H9 (cell line): ENCODE data around the gene LEO1. TPM values are rescaled to one million over a fixed set of nuclear protein-coding genes. Genes with fewer than 3 reads are reported as not detected.

ENCODE experiments used
- DNase-seq: peaks from one replicate; pipeline ENCODE4 v3.0.0-alpha.2; 2017
- H2AFZ ChIP-seq: one replicate; pipeline ENCODE4 v1.6.1; 2013; ENCODE audit warnings: mild to moderate bottlenecking, low read length, control low read depth, moderate library complexity
- H2AK5ac ChIP-seq: 2 replicates; pipeline ENCODE4 v1.6.1; 2013; ENCODE audit warnings: low read length, control low read depth, mixed read lengths; ENCODE audit not compliant: insufficient read length
- H2BK120ac ChIP-seq: one replicate; pipeline ENCODE4 v1.6.1; 2013; ENCODE audit warnings: low read depth, mild to moderate bottlenecking, low read length, control low read depth, inconsistent platforms; ENCODE audit not compliant: poor library complexity, severe bottlenecking
- H2BK12ac ChIP-seq: 2 replicates; pipeline ENCODE4 v1.6.1; 2013; ENCODE audit warnings: low read length, control low read depth, mixed read lengths, low read depth; ENCODE audit not compliant: insufficient read length
- H2BK15ac ChIP-seq: 2 replicates; pipeline ENCODE4 v1.6.1; 2013; ENCODE audit warnings: low read depth, low read length, control low read depth
- H2BK20ac ChIP-seq: one replicate; pipeline ENCODE4 v1.6.1; 2013; ENCODE audit warnings: low read depth, mild to moderate bottlenecking, low read length, control low read depth, inconsistent platforms; ENCODE audit not compliant: poor library complexity, severe bottlenecking
- H2BK5ac ChIP-seq: 2 replicates; pipeline ENCODE4 v1.6.1; 2013; ENCODE audit warnings: low read length, control low read depth, mixed read lengths; ENCODE audit not compliant: insufficient read length
- H3K14ac ChIP-seq: 2 replicates; pipeline ENCODE4 v1.6.1; 2013; ENCODE audit warnings: low read length, control low read depth; ENCODE audit not compliant: insufficient read depth
- H3K18ac ChIP-seq: 2 replicates; pipeline ENCODE4 v1.6.1; 2013; ENCODE audit warnings: low read depth, mild to moderate bottlenecking, mixed read lengths, low read length, control low read depth; ENCODE audit not compliant: insufficient read length
- H3K23ac ChIP-seq: 2 replicates; pipeline ENCODE4 v1.6.1; 2013; ENCODE audit warnings: low read length, control low read depth, mixed read lengths, low read depth; ENCODE audit not compliant: insufficient read length
- H3K23me2 ChIP-seq: 2 replicates; pipeline ENCODE4 v1.6.1; 2013; ENCODE audit warnings: low read depth, mild to moderate bottlenecking, mixed read lengths, low read length, control low read depth; ENCODE audit not compliant: insufficient read length, poor library complexity, severe bottlenecking
- H3K27ac ChIP-seq: 2 replicates; pipeline ENCODE4 v1.5.1; 2013; ENCODE audit warnings: low read length, control low read depth, mixed read lengths, low read depth; ENCODE audit not compliant: insufficient read length
- H3K27me3 ChIP-seq: 2 replicates; pipeline ENCODE4 v1.6.1; 2013; ENCODE audit warnings: low read length, control low read depth, inconsistent platforms; ENCODE audit not compliant: insufficient read depth
- H3K4ac ChIP-seq: 2 replicates; pipeline ENCODE4 v1.6.1; 2013; ENCODE audit warnings: low read depth, mild to moderate bottlenecking, control low read depth, inconsistent platforms, low read length, moderate library complexity
- H3K4me1 ChIP-seq: 2 replicates; pipeline ENCODE4 v1.6.1; 2013; ENCODE audit warnings: low read length, control low read depth, inconsistent platforms; ENCODE audit not compliant: insufficient read depth
- H3K4me2 ChIP-seq: 2 replicates; pipeline ENCODE4 v1.6.1; 2013; ENCODE audit warnings: low read length, control low read depth, mixed read lengths; ENCODE audit not compliant: insufficient read length, insufficient read depth
- H3K56ac ChIP-seq: 2 replicates; pipeline ENCODE4 v1.6.1; 2013; ENCODE audit warnings: low read depth, mild to moderate bottlenecking, mixed read lengths, low read length, control low read depth; ENCODE audit not compliant: insufficient read length
- H3K79me1 ChIP-seq: 2 replicates; pipeline ENCODE4 v1.6.1; 2013; ENCODE audit warnings: low read depth, mild to moderate bottlenecking, moderate library complexity, low read length, control low read depth, inconsistent platforms; ENCODE audit not compliant: insufficient read depth, poor library complexity, severe bottlenecking
- H3K79me2 ChIP-seq: 2 replicates; pipeline ENCODE4 v1.6.1; 2013; ENCODE audit warnings: low read length, control low read depth, inconsistent platforms; ENCODE audit not compliant: insufficient read depth
- H3K9ac ChIP-seq: 2 replicates; pipeline ENCODE4 v1.6.1; 2013; ENCODE audit warnings: low read length, control low read depth, mixed read lengths; ENCODE audit not compliant: insufficient read length; ENCODE audit errors: extremely low read depth
- H3K9me3 ChIP-seq: one replicate; pipeline ENCODE4 v1.6.1; 2013; ENCODE audit warnings: low read depth, low read length, inconsistent platforms; ENCODE audit not compliant: control insufficient read depth
- H3T11ph ChIP-seq: one replicate; pipeline ENCODE4 v1.6.1; 2013; ENCODE audit warnings: mild to moderate bottlenecking, low read length, control low read depth, inconsistent platforms
- H4K20me1 ChIP-seq: one replicate; pipeline ENCODE4 v1.6.1; 2013; ENCODE audit not compliant: control insufficient read depth, insufficient read length, insufficient read depth
- H4K5ac ChIP-seq: 2 replicates; pipeline ENCODE4 v1.6.1; 2013; ENCODE audit warnings: low read depth, mild to moderate bottlenecking, mixed read lengths, low read length, control low read depth; ENCODE audit not compliant: insufficient read length
- H4K8ac ChIP-seq: replicated peaks from 2 replicates; pipeline ENCODE4 v1.6.1; 2013; ENCODE audit warnings: low read length, control low read depth, mixed read lengths, low read depth; ENCODE audit not compliant: insufficient read length
- H4K91ac ChIP-seq: 2 replicates; pipeline ENCODE4 v1.6.1; 2013; ENCODE audit warnings: low read depth, mild to moderate bottlenecking, moderate library complexity, mixed read lengths, low read length, control low read depth; ENCODE audit not compliant: insufficient read length
- H3K27ac Mint-ChIP-seq, 3 experiments: 2 replicates in 2 of 3; 3 replicates in 1 of 3; pipeline ENCODE4 v1.8.0; 2020 to 2021; ENCODE audit warnings: mixed read lengths in 3 of 3, mild to moderate bottlenecking in 1 of 3, moderate library complexity in 1 of 3
- H3K27me3 Mint-ChIP-seq: 2 replicates; pipeline ENCODE4 v1.8.0; 2021; ENCODE audit warnings: low read depth, mild to moderate bottlenecking, moderate library complexity, mixed read lengths
- H3K36me3 Mint-ChIP-seq, 3 experiments: 2 replicates in 2 of 3; 3 replicates in 1 of 3; pipeline ENCODE4 v1.8.0; 2020 to 2021; ENCODE audit warnings: low read depth in 3 of 3, mixed read lengths in 3 of 3; ENCODE audit not compliant: insufficient read depth in 1 of 3
- H3K4me1 Mint-ChIP-seq, 2 experiments: 2 replicates each; pipeline ENCODE4 v1.8.0; 2020; ENCODE audit warnings: mixed read lengths in 2 of 2
- H3K4me3 Mint-ChIP-seq, 2 experiments: 2 replicates in 1 of 2; 3 replicates in 1 of 2; pipeline ENCODE4 v1.8.0; 2020 to 2021; ENCODE audit warnings: mild to moderate bottlenecking in 2 of 2, mixed read lengths in 2 of 2, moderate library complexity in 1 of 2
- H3K9me3 Mint-ChIP-seq, 2 experiments: 2 replicates in 1 of 2; 3 replicates in 1 of 2; pipeline ENCODE4 v1.8.0; 2020; ENCODE audit warnings: mild to moderate bottlenecking in 2 of 2, mixed read lengths in 2 of 2, moderate library complexity in 1 of 2
- whole genome bisulfite sequencing: extraction: QIAGEN DNeasy Blood & Tissue Kit; methylation state at CpG from one replicate; pipeline ENCODE4 v1.1.7; 2013; ENCODE audit warnings: missing lambda C conversion rate, low lambda C conversion rate, mixed read lengths; ENCODE audit not compliant: insufficient read length; ENCODE audit errors: extremely low coverage; 5-methylcytosine and 5-hydroxymethylcytosine counted together
- total RNA-seq: library from RNA; stranded (reverse); gene quantifications from 2 replicates; pipeline ENCODE4 v1.2.1, GENCODE V29; 2021
- TF ChIP-seq, protein P1 (sequence below): fragments of 200-600 bp; sonication (generic); conservative IDR thresholded peaks from 3 replicates; pipeline ENCODE4 v1.8.0; 2021; ENCODE audit warnings: antibody characterized with exemption, mild to moderate bottlenecking

The LEO1 gene
- total RNA-seq, 1 experiment from 2014 or later, result 30.3 TPM

DNA sequence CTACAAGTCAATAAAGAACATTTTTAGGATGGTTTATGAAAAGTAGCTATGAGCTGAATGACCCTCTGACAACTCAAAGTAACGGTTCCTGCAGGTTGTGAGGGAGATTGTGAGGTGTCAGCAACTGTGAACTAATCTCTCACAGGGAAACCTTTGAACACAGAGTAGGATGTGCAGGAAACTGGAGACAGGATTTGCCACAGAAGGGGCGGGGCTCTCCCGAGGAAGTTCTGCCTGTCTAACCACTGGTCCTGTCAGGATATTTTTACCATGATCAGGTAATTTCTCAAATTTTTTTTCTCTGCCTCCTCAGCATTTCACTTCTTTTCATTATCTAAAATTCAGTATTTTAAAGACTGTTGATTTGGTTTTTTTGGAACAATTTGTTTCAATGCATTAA is 33.3 kb downstream of the LEO1 start:
- no peaks in the 10 kb centered on the region for H3K79me2 ChIP-seq

More for the DNA sequence above, 33.3 kb downstream of the LEO1 start:
- no peak overlapping the region for H4K8ac ChIP-seq
- no peaks in the 10 kb centered on the region for H3K9me3 Mint-ChIP-seq
- H3K9ac ChIP-seq, result no peak overlapping the region
- H3K27me3 Mint-ChIP-seq, result no peaks in the 10 kb centered on the region
- no peak overlapping the region for H3K18ac ChIP-seq
- no peak overlapping the region for H3K14ac ChIP-seq
- no peak overlapping the region for H3K56ac ChIP-seq
- no peaks in the 10 kb centered on the region for H3K9me3 ChIP-seq
- no peak overlapping the region for H2BK120ac ChIP-seq
- H3K36me3 Mint-ChIP-seq, result peaks cover 10 to 54% (median 26%) of the 10 kb centered on the region in 3 experiments; a peak in 6 of 7 replicates
- H4K91ac ChIP-seq, result no peak overlapping the region
- H3K79me1 ChIP-seq, result no peaks in the 10 kb centered on the region
- no peak for DNase-seq
- H2BK5ac ChIP-seq, result no peak overlapping the region
- no peak overlapping the region for H3K4me3 Mint-ChIP-seq
- no peak overlapping the region for H2AK5ac ChIP-seq
- H2BK20ac ChIP-seq, result no peak overlapping the region
- WGBS, result no CpG with 5 or more reads among the region's 3 CpGs
- H3K23ac ChIP-seq, result no peak overlapping the region
- no peak overlapping the region for H4K5ac ChIP-seq
- H3K4ac ChIP-seq, result no peak overlapping the region
- no peaks in the 10 kb centered on the region for H4K20me1 ChIP-seq
- H3K4me1 ChIP-seq, result no peaks in the 10 kb centered on the region
- H2AFZ ChIP-seq, result no peak overlapping the region
- H3K27ac ChIP-seq, result no peak overlapping the region
- H3K4me2 ChIP-seq, result no peak overlapping the region
- H3K23me2 ChIP-seq, result no peaks in the 10 kb centered on the region
- H2BK12ac ChIP-seq, result no peak overlapping the region
- TF ChIP-seq, protein P1, sequence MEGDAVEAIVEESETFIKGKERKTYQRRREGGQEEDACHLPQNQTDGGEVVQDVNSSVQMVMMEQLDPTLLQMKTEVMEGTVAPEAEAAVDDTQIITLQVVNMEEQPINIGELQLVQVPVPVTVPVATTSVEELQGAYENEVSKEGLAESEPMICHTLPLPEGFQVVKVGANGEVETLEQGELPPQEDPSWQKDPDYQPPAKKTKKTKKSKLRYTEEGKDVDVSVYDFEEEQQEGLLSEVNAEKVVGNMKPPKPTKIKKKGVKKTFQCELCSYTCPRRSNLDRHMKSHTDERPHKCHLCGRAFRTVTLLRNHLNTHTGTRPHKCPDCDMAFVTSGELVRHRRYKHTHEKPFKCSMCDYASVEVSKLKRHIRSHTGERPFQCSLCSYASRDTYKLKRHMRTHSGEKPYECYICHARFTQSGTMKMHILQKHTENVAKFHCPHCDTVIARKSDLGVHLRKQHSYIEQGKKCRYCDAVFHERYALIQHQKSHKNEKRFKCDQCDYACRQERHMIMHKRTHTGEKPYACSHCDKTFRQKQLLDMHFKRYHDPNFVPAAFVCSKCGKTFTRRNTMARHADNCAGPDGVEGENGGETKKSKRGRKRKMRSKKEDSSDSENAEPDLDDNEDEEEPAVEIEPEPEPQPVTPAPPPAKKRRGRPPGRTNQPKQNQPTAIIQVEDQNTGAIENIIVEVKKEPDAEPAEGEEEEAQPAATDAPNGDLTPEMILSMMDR, result no peak
- no peaks in the 10 kb centered on the region for H3K27me3 ChIP-seq
- H3K4me1 Mint-ChIP-seq, result peaks cover 4 to 6% of the 10 kb centered on the region in 2 experiments; a peak in 3 of 4 replicates
- no peak overlapping the region for H2BK15ac ChIP-seq
- H3K27ac Mint-ChIP-seq, result no peak overlapping the region
- no peak overlapping the region for H3T11ph ChIP-seq
